Nephron (organoid): Measurements from ENCODE around the gene PRCD.
"Not testable (repeated sequence)": the region's sequence is repeated elsewhere in the genome, so short reads cannot be mapped to it uniquely, and the experiment has no call there.

Source experiments
- H3K27ac Mint-ChIP-seq, 3 experiments: 2 replicates each; pipeline ENCODE4 v1.8.0; 2020; ENCODE audit warnings: mixed read lengths in 3 of 3, mild to moderate bottlenecking in 2 of 3, moderate library complexity in 1 of 3
- H3K27me3 Mint-ChIP-seq: 2 replicates; pipeline ENCODE4 v1.8.0; 2021; ENCODE audit warnings: low read depth, mild to moderate bottlenecking, moderate library complexity, mixed read lengths
- H3K36me3 Mint-ChIP-seq: 2 replicates; pipeline ENCODE4 v1.8.0; 2020; ENCODE audit warnings: low read depth, mixed read lengths
- H3K4me1 Mint-ChIP-seq: 2 replicates; pipeline ENCODE4 v1.8.0; 2020; ENCODE audit warnings: mixed read lengths
- H3K4me3 Mint-ChIP-seq, 3 experiments: 2 replicates each; pipeline ENCODE4 v1.8.0; 2020; ENCODE audit warnings: mild to moderate bottlenecking in 3 of 3, mixed read lengths in 3 of 3, moderate library complexity in 2 of 3
- H3K9me3 Mint-ChIP-seq: 2 replicates; pipeline ENCODE4 v1.8.0; 2020; ENCODE audit warnings: mixed read lengths
- CTCF ChIP-seq, 3 experiments: fragments of 200-600 bp; sonication (generic); IDR thresholded peaks; one replicate each; pipeline ENCODE4 v1.5.0; 2021; ENCODE audit warnings: antibody characterized with exemption in 3 of 3; ENCODE audit not compliant: unreplicated experiment in 3 of 3

PRCD gene

GRCh38 chr17:76517638-76518038, 22.2 kb upstream of the PRCD start:
- peak in 2 of 3 experiments; percentile 9 to 20 for TF ChIP-seq CTCF (IDR thresholded peaks at IDR 0.05; ENCODE audit: unreplicated experiment in 3 of 3)
- no peaks in the 10 kb centered on the region for H3K36me3 Mint-ChIP-seq
- H3K4me1 Mint-ChIP-seq, result peaks cover 50% of the 10 kb centered on the region
- H3K4me3 Mint-ChIP-seq, result no peak overlapping the region
- peaks cover 15% of the 10 kb centered on the region for H3K27me3 Mint-ChIP-seq
- peak overlapping the region in 2 of 3 experiments; percentile 46 to 74 for H3K27ac Mint-ChIP-seq
- H3K9me3 Mint-ChIP-seq, result no peaks in the 10 kb centered on the region

- H3K4me1 Mint-ChIP-seq, result peaks cover 47% of the 10 kb centered on the region
- peak overlapping the region in 2 of 3 experiments; percentile 22 to 30 for H3K4me3 Mint-ChIP-seq
- TF ChIP-seq CTCF (IDR thresholded peaks at IDR 0.05; ENCODE audit: unreplicated experiment in 3 of 3), result no peak
- peaks cover 21% of the 10 kb centered on the region for H3K27me3 Mint-ChIP-seq
- peak overlapping the region; percentile 77 to 96 (median 84) for H3K27ac Mint-ChIP-seq
- no peaks in the 10 kb centered on the region for H3K36me3 Mint-ChIP-seq
- H3K9me3 Mint-ChIP-seq, result no peaks in the 10 kb centered on the region
Observed at GRCh38 chr17:76519048-76519966, 20.5 kb upstream of the PRCD start.

- no peaks in the 10 kb centered on the region for H3K36me3 Mint-ChIP-seq
Observed at GRCh38 chr17:76521262-76521661, 18.6 kb upstream of the PRCD start.

GRCh38 chr17:76521683-76522082, 18.2 kb upstream of the PRCD start:
- not testable (repeated sequence) for H3K4me3 Mint-ChIP-seq, H3K9me3 Mint-ChIP-seq, H3K36me3 Mint-ChIP-seq
- Mint-ChIP-seq H3K27me3 (peaks cover 24% of the 10 kb centered on the region), H3K27ac (peak overlapping the region in 2 of 3 experiments; percentile 47 to 69), H3K4me1 (peaks cover 46% of the 10 kb centered on the region)

More at GRCh38 chr17:76521262-76521661, 18.6 kb upstream of the PRCD start:
- TF ChIP-seq CTCF (IDR thresholded peaks at IDR 0.05; ENCODE audit: unreplicated experiment in 3 of 3), result no peak
- Mint-ChIP-seq H3K9me3 (no peaks in the 10 kb centered on the region), H3K4me1 (peaks cover 46% of the 10 kb centered on the region), H3K27me3 (peaks cover 24% of the 10 kb centered on the region), H3K4me3 (peak overlapping the region in 1 of 3 experiments; percentile 59), H3K27ac (peak overlapping the region; percentile 19 to 77 (median 69))

GRCh38 chr17:76523084-76524037, 16.5 kb upstream of the PRCD start:
- Mint-ChIP-seq H3K36me3 (no peaks in the 10 kb centered on the region), H3K4me1 (peaks cover 53% of the 10 kb centered on the region), H3K27me3 (peaks cover 28% of the 10 kb centered on the region), H3K4me3 (peak overlapping the region; percentile 6 to 51 (median 29)), H3K9me3 (no peaks in the 10 kb centered on the region), H3K27ac (peak overlapping the region in 1 of 3 experiments; percentile 52)
- peak; percentile 99 for TF ChIP-seq CTCF (IDR thresholded peaks at IDR 0.05; ENCODE audit: unreplicated experiment in 3 of 3)
